Activated T-helper 1 cell treated with anti-CD3 and anti-CD28 coated beads, Interleukin-2, amount 50 U/mL, for 16 hours (primary cell): Measurements from ENCODE around the gene CCL17.

Experiments
- DNase-seq, 2 donors: peaks; one replicate each; pipeline ENCODE4 v3.0.0-alpha.2; 2020; ENCODE audit warnings: low read depth in 1 of 2, low spot score in 1 of 2

Gene CCL17

DNA sequence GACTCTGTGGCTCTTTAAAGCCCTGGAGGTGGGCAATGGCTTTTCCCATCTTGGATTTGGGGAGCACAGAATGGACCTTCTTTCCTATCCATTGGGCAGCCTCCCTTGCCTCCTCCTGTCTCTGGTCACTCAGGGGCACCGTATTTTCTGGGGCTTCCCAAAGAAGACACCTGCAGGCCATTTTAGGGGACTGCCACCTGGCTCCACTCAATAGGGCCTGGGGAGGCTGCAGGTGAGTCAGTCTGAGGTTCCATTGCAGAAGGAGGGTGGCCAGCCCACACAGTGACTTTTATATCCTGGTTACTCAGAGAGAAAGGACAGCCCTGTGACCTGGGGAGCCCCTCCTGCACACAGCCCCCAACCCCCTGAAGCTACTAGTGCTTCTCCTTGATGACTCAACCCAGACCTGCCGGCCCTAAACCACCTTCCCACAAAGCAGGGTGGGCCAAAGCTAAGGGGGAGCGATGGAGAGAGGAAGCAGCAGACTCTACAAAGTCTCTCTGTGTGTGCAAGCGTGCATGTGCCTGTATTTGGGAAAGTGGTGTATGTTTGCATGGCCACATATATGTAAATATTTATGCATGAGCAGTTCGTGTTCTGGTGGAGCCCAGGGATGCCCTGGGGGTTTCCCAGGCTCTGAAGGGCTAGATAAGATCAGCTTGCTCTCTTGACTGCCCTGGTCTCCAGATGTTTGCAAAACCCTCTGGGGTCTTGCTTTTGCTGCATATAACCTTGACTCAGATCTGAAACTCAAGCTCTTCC lies 27.3 kb upstream of the CCL17 start:
- no peak for DNase-seq

DNA sequence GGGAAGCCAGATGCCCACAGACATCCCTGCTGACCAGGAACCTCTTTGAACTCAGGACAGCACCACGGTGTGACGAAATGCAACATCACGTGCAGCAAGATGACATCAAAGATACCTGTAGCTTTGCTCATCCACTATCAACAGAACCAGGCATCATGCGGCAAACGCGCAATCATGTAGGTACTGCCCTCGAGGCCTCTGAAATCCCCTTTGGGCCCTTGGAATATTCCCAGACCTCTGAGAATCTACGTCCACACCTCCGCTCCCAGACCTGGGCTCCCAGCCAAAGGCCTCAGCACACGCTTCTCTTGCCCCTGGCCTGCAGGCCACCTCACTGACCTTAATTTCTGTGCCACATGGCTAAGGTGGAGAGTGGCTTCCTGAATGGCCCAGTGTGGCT lies 25.0 kb upstream of the CCL17 start:
- DNase-seq: no peak

DNA sequence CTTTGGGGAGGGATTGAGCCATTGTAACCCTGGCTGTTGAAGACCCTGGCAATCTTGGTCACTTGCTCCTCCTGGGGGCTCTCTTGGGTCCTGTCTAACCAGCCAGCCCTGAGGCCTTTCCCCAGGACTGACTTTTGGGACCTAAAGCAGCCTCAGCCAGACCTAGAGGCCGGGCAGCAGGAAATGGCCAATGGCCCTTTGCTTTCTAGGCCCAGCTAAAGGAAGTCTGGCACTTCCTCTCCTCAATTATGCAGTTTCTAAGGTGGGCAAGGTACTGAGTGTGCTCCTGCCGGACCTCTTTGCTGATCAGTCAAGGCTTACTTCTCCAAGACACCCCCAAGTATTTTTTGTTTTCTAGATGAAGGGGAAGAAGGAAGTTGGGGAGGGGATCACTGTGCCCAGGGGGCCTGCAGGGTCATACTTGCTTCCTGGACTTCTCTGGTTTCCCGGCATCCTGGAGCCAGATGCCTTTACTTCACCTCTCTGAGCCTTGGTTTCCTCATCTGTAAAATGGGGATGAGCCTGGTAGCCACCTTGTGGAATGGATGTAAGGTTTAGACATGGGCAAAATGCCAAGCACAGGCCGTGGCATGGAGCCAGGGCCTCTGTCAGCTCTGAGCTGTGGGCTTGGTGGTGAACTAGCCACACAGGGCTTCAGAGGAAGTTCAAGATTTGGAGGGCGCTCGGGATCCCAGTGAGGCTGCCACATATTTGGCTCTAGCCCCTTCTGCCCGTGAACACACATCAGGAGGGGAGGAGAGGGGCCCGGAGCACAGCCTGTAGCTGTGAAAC lies 23.7 kb upstream of the CCL17 start:
- no peak for DNase-seq

DNA sequence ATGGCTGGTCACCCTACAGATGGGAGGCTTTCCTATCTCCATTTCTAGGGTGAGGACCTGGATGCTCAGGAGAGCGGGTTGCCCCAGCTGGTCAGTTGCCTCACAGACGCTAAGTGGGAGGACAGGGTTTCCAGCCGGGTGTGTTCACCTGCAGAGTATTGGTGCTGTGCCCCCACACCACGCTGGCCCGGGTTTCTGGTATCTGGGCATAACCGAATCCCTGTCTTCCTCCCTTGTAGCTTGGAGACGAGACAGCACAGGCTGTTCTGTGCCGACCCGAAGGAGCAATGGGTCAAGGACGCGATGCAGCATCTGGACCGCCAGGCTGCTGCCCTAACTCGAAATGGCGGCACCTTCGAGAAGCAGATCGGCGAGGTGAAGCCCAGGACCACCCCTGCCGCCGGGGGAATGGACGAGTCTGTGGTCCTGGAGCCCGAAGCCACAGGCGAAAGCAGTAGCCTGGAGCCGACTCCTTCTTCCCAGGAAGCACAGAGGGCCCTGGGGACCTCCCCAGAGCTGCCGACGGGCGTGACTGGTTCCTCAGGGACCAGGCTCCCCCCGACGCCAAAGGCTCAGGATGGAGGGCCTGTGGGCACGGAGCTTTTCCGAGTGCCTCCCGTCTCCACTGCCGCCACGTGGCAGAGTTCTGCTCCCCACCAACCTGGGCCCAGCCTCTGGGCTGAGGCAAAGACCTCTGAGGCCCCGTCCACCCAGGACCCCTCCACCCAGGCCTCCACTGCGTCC lies 22.6 kb upstream of the CCL17 start:
- DNase-seq: no peak

DNA sequence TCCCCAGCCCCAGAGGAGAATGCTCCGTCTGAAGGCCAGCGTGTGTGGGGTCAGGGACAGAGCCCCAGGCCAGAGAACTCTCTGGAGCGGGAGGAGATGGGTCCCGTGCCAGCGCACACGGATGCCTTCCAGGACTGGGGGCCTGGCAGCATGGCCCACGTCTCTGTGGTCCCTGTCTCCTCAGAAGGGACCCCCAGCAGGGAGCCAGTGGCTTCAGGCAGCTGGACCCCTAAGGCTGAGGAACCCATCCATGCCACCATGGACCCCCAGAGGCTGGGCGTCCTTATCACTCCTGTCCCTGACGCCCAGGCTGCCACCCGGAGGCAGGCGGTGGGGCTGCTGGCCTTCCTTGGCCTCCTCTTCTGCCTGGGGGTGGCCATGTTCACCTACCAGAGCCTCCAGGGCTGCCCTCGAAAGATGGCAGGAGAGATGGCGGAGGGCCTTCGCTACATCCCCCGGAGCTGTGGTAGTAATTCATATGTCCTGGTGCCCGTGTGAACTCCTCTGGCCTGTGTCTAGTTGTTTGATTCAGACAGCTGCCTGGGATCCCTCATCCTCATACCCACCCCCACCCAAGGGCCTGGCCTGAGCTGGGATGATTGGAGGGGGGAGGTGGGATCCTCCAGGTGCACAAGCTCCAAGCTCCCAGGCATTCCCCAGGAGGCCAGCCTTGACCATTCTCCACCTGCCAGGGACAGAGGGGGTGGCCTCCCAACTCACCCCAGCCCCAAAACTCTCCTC lies 21.9 kb upstream of the CCL17 start:
- no peak for DNase-seq

DNA sequence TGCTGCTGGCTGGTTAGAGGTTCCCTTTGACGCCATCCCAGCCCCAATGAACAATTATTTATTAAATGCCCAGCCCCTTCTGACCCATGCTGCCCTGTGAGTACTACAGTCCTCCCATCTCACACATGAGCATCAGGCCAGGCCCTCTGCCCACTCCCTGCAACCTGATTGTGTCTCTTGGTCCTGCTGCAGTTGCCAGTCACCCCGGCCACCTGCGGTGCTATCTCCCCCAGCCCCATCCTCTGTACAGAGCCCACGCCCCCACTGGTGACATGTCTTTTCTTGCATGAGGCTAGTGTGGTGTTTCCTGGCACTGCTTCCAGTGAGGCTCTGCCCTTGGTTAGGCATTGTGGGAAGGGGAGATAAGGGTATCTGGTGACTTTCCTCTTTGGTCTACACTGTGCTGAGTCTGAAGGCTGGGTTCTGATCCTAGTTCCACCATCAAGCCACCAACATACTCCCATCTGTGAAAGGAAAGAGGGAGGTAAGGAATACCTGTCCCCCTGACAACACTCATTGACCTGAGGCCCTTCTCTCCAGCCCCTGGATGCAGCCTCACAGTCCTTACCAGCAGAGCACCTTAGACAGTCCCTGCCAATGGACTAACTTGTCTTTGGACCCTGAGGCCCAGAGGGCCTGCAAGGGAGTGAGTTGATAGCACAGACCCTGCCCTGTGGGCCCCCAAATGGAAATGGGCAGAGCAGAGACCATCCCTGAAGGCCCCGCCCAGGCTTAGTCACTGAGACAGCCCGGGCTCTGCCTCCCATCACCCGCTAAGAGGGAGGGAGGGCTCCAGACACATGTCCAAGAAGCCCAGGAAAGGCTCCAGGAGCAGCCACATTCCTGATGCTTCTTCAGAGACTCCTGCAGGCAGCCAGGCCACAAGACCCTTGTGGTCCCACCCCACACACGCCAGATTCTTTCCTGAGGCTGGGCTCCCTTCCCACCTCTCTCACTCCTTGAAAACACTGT lies 21.0 kb upstream of the CCL17 start:
- no peak for DNase-seq

DNA sequence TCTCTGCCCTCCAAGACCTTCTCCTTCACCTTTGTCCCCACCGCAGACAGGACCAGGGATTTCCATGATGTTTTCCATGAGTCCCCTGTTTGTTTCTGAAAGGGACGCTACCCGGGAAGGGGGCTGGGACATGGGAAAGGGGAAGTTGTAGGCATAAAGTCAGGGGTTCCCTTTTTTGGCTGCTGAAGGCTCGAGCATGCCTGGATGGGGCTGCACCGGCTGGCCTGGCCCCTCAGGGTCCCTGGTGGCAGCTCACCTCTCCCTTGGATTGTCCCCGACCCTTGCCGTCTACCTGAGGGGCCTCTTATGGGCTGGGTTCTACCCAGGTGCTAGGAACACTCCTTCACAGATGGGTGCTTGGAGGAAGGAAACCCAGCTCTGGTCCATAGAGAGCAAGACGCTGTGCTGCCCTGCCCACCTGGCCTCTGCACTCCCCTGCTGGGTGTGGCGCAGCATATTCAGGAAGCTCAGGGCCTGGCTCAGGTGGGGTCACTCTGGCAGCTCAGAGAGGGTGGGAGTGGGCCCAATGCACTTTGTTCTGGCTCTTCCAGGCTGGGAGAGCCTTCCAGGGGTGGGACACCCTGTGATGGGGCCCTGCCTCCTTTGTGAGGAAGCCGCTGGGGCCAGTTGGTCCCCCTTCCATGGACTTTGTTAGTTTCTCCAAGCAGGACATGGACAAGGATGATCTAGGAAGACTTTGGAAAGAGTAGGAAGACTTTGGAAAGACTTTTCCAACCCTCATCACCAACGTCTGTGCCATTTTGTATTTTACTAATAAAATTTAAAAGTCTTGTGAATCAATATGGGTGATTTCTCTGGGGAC lies 20.1 kb upstream of the CCL17 start:
- DNase-seq: no peak

DNA sequence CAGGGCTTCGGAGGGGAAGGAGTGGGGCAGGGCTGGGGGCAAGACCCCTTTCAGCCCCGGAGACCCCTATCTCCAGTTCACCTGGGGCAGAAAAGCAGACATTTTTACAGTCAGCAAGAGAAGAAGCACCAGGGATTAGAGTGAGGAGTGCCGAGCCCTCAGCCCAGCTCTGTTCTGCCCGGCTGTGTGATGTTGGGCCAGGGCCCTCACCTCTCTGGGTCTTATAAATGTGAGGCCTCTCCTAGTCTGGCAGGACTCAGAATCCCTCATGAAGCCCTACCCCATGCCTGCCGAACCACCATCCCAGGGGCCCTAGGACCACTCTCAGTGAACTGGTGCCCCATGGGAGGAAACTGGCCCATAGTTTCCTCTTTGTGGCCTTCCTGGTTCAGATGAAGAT lies 19.5 kb upstream of the CCL17 start:
- DNase-seq: no peak

DNA sequence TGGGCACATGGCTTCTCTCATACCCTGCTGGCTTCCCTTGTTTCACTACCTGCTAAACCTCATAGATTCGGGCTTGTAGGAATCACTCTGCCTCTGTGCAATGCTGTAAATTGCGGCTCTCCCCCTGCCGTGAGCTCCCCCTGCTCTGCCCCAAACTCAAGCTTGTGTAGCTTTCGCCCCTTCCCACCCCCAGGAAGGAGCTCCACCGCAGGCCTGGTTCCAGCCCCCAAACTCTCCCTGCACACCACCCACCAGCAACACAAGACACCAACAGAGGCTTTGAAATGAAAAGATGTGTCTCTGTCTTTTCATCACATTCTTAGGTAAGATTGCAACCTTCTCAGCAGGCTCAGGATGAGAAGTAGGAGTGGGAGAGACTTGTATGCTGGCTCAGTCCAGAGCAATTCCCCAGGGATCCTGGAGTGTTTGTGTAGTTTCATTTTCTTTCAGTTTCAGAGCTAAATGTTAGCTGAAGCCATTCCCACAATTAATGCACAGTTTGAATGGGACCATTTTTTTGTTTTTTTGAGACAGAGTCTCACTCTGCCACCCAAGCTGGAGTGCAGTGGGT lies 18.1 kb upstream of the CCL17 start:
- DNase-seq: no peak

DNA sequence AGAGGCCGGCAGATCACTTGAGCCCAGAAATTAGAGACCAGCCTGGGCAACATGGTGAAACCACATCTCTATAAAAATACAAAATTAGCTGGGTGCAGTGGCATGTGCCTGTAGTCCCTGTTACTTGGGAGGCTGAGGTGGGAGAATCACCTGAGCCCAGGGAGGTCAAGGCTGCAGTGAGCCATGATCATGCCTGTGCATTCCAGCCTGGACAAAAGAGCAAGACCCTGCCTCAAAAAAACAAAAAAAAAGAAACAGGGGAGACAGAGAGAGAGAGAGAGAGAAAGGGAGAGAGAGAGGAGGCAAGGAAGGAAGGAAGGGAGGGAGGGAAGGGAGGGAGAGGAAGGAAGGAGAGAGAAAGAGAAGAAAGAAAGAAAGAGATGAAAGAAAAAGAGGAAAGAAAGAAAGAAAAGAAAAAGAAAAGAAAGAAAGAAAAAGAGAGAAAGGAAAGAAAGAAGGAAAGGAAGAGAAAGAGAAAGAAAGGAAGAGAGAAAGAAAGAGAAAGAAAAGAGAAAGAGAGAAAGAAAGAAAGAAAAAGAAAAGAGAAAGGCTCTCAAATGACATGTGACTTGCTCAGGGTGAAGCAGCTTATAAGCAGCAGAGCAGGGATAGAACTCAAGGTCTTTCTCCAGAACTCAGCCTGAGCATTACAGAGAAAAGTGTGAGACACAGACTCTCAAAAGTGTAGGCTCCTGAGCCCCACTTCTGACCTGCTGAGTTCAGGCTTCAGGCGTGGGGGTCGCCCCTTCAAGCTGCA lies 16.8 kb upstream of the CCL17 start:
- DNase-seq: no peak

DNA sequence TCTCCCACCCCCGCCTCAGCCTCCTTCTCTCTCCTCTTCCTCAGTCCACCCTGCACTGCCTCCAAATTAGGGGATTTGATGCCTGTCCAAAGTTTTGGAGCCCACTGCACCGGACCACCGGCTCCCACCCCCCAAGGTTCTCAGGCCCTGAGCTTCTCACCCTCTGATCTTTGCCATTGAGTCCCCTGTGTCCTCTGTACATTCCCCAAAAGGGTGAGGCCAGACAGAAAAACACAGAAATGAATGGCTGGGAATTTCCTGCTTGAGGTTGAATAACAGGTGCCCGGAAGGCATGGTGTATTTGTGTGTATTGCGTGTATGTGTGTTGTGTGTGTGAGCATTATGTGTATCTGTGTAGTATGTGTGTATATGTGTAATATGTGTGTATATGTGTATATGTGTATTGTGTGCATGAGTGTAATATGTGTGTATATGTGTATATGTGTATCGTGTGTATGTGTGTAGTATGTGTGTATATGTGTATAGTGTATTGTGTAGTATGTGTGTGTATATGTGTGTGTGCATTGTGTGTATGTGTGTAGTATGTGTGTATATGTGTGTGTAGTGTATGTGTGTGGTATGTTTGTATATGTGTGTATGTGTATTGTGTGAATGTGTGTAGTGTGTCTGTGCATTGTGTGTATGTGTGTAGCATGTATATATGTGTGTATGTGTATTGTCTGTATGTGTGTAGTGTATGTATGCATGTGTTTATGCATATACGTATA lies 16.0 kb upstream of the CCL17 start:
- no peak for DNase-seq

DNA sequence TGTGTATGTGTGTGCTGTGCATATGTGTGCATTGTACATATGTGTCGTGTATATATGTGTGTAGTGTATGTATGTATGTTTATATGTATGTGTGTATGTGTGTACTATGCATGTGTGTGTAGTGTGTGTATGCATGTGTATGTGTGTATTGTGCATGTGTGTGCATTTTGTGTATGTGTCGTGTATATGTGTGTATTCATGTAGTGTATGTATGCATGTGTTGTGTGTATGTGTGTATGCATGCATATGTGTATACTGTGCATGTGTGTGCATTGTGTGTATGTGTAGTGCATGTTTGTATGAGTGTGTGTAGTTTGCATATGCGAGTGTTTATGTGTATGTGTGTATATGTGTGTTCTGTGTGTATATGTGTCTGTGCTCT lies 15.5 kb upstream of the CCL17 start:
- DNase-seq: no peak

DNA sequence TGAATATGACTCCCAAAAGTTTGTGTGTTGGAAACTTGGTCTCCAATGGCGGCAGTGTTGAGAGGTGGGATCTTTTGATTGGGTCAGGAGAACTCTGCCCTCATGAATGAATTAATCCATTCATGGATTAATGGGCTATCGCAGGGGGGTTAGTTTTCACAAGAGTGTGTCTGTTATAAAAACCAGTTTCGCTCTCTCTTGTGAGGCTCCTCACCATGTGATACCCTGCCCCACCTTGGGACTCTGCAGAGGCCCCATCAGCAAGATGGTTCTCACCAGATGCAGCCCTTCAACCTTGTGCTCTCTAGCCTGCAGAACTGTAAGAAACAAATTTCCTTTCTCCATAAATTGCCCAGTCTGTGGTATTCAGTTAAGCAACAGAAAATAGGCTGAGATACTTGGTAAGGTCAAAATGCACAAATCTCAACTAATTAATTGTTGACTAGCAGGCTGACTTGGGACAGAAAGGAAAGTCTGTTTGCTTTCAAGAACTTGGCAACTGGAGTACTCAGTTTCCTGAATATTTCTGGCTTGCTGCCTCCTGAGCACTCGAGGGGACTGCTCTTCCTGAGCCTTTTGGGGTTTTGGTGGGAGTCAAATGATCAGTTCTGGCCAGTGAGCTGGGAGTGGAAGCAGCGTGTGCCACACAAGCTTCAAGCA lies 13.8 kb upstream of the CCL17 start:
- no peak for DNase-seq

DNA sequence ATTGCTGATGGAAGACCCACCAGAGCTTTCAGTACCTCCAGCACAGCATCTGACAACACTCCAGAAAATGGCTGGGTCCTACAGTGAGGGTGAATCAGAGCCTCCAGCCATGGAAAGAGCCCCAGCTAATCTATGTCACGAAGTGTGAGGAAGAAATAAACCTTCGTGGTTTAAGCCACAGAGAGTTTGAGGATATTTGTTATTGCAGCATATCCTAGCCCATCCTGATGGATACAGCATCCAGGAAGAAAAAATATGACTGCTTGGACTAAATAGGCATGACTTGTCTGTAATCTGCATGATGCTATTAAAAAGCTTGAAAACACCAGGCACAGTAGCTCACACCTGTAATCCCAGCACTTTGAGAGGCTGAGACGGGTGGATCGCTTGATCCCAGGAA lies 13.3 kb upstream of the CCL17 start:
- DNase-seq: no peak

DNA sequence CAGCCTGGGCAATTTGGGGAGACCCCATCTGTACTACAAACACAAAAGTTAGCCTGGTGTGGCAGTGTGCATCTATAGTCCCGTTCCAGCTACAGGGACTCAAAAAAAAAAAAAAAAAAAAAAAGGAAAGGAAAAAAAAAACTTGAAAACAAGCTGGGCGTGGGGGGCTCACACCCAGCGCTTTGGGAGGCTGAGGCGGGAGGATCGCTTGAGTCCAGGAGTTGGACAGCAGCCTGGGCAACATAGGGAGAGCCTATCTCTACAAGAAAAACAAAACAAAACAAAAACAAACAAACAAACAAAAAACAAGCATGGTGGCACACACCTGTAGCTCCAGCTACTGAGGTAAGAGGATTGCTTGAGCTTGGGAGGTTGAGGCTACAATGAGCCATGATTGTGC lies 12.9 kb upstream of the CCL17 start:
- no peak for DNase-seq

DNA sequence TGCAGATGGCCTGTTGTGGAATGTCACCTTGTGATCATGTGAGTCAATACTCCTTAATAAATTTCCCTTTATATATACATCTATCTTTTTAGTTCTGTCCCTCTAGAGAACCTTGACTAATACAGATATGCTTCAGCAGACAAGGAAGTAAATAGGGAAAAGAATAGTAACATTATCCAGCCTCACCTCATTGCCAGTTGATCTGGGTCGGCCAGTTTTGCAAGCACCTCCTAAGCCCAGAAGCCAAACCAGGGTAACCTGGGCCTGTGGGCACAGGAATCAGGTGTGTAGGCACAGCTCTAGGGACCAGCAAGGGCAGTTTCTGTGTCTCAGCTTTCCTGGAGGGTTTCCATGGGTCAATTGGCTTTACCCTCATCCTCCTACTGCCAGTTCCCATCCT lies 11.9 kb upstream of the CCL17 start:
- no peak for DNase-seq

DNA sequence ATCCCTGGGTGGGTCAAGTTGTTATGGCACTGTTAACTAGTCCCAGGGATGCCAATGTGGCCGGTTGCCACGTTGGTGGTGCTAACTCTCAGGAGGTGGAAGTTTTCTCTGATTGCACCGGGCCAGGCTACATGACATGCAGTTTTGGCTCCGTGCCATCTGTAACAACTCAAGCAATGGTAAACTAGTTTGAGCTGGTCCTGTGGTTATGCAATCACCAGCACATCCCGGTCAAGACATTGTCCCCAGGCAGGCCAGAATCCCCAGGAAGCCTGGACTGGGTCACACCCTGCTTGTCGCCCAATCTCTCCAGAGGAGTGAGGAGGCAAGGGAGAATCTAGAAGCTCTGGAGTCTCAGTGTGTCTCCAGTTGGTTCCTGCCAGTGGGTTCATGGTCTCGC lies 10.1 kb upstream of the CCL17 start:
- no peak for DNase-seq
